Kasumi-1 (cell line): ENCODE results near the gene TRABD2A.

Experiments used
- DNase-seq, 2 experiments: peaks; one replicate each; lab custom pipeline; 2025; lab: John Stamatoyannopoulos, UW

The TRABD2A gene

DNA sequence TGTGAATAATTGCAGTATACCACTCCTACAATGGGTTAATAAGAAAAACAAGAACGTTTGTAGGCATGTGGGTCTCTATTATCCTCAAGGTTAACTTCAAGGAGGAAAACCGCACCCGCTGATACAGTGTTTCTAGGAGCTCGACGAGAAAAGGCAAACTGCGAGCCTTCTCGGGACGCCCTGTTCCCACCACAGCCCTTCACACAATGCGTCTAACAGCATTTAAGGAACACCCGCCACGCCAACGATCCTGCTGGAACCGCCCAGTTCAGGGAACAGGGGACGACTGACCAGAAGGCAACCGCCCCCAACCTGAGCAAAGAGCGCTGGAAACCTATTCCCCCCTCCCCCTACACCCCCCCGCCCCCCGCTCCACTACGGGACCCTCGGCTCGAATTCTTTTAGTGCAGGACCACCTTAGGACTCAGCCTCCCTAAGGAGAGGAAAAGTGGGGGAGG, 23.9 kb upstream of the TRABD2A start:
- DNase-seq, result peak; percentile 34 to 50

GRCh38 chr2:84904151-84904550, 23.3 kb upstream of the TRABD2A start:
- DNase-seq, result no peak

DNA sequence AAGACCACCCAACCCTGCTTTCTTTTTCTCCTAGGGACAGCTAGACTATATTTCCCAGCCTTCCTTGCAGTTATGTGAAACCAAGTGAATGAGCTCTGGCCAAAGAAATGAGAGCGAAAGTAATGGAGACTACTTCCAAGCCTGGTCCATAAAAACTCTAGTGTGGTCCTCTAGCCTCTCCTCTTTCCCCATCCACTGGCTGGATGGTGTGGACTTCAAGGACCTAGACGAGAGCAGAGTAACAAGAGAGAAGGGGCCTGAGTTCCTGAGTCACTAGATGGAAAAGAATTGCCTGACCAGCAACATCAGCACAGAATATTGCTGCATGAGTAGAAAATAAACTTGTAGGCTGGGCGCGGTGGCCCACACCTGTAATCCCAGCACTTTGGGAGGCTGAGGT, 21.6 kb upstream of the TRABD2A start:
- no peak for DNase-seq

GRCh38 chr2:84901593-84902120, 20.8 kb upstream of the TRABD2A start:
- no peak for DNase-seq

DNA sequence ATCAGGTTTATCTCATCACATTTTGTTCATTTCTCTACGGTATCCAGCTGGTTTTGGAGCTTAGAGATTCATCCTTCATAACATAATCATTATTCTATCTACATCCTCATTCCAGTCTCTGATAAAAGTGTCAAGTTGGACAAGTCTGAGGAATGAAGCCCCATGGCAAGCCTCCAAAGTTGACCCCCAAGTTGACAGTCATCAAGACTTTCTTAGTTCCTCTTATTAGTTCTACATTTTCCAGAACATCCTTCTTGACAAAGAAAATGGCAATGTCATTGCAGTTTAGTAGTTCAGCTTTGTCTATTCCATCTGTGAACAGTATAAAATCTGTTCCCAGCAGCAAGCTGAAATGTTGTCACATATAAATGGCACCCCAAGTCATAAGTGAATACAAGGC, 20.1 kb upstream of the TRABD2A start:
- no peak for DNase-seq

DNA sequence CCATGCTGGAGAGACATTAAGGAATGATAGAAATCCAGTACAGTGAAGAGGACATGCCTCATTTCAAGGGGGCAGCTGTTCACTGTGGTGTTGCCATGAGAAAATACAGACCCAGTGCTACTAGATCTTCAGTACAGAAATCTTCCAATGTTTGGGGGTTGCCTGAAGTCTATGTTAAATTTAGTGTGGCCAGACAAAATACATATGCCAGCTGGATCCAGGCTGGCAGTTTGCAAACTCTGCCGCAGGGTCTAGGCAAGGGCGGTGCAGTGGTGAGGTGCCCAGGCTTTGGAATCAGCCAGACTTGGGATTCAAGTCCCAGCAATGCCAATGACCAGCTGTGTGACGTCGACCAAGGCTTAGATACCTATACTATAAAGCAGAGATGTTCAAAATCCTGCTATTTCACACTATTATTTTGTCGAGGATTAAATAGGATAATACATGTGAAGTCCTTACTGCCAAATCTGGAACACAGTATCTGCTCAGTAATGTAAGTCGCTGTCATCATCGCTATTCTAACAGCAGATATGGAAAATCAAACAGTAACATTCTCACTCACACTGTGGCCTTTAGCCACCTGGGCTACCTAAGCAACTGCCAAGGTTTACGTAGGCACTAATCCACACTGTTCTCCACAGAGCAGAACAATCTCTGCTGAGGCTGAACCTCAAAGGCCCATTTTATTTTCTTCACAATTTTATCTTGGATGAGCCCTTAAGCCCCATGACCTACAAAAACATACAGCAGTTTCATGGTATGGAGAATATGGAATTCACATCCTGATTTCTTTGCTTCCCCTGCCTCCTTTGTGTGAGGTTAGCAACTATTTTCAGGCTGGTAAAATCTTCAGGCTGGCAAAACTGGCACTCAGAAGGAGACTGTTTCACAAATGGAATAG, 18.7 kb upstream of the TRABD2A start:
- no peak for DNase-seq

DNA sequence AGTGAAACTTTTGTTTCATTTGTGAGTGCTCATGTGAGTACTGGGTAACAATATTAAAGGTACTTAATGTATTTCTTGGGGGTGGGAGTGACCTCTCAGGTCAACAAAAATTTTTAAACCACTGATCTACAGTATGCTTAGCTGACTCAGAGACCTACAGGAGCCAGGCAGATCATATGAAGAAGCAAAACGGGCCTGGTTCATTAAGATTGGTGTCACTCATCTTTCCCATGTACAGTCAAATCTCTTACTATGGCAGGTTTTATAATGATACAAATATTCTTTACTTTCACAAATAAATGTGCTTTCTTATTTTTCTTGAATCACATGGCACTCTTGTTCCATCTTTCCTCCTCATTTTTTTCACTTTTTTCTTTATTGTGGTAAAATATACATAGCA, 16.9 kb upstream of the TRABD2A start:
- no peak for DNase-seq

DNA sequence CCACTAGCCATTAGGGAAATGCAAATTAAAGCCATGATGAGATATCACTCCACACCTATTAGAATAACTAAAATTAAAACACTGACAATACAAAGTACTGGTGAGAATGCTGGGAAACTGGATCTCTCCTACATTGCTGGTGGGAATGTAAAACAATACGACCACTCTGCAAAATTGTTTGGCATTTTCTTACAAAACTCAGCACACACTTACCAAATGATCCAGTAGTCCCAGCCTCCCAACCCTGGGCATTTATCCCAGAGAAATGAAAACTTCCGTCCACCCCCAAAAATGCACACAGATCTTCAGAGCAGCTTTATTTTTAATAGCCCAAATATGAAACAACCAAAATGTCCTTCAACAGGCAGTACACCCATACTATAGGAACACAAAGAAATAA, 15.7 kb upstream of the TRABD2A start:
- DNase-seq, result no peak

- DNase-seq, result peak; percentile 50 to 52
Observed at GRCh38 chr2:84894758-84895520, 14.1 kb upstream of the TRABD2A start.

DNA sequence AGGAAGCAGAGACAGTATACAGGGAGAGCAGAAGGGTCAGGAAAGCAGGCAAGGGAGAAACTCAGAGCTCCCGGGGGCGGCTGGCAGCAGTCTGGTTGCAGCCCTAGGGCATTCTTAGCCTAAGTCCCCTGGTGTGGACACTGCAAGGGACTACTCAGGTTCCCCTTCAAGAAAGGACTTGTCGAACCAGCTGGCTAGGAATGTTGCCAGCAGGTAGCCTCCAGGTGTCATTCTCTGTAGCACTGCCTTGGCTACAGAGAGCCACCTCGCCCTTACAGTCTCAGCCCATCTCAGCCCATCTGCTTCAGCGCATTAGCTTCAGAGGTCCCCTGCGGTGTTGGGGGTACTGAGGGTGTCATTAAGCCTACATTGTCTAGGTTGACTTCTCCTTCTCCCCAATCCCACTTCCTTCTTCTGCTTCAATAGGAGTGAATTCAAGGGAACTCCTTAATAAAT, 13.3 kb upstream of the TRABD2A start:
- peak in 1 of 2 experiments; percentile 41 for DNase-seq

GRCh38 chr2:84891355-84892010, 10.6 kb upstream of the TRABD2A start:
- DNase-seq, result no peak

GRCh38 chr2:84889332-84889731, 8.4 kb upstream of the TRABD2A start:
- no peak for DNase-seq

DNA sequence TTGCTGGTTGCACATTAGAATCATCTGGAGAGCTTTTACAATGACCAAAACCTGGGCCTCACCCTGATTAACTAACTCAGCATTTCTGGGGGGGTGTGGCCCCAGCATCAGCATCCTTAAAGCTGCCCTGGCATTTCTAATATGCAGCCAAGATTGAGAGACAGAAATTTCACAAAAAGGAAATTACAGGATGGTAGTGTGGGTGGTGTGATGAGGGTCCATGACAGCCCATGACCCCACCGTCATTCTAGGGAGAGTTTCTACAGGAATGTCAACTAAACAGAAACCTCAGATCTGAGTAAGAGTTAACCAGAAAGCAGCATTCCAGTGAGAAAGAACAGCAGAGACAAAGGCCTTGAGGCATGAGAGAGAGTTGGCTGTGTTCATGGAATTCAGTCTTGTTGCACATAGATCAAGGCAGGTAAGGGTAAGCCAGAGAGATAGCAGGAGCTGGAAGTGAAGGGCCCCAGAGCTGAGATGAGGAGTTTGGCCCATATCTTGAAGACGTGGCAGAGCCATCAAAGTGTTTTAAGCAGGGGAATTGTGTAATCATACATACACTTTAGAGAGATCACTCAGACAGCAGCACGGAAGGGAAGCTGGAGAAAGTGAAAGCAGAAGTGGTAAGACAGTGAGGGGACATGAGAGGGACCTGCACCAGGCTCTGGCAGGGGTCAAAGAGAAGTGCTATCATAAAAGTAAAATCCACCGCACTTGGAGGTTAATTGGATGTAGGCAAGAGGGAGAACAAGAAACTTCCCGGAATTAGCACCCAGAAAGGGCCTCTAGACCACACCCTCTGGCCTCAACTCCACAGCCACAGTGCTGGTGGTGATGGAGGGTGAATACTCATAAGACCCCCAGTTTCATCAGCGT, 7.8 kb upstream of the TRABD2A start:
- peak; percentile 95 to 96 for DNase-seq

DNA sequence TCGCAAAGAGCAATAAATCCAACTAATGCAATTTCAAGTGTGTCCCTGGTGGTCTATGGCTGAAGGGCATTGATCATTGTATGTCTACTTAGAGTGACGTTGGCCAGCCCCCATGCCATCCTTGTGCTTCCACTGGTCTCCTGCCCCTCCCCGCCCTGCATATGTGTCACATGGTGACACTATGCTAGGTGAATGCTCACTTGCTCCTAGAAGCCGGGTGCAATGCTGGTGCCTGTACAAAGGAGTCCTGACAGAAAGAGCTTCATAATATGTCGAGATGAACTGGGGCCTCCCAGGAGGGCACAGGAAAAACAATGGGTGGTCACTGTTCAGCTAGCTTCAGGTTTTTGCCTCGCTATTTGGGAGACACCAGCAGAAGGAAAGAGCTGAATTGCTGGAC, 5.9 kb upstream of the TRABD2A start:
- DNase-seq, result no peak

DNA sequence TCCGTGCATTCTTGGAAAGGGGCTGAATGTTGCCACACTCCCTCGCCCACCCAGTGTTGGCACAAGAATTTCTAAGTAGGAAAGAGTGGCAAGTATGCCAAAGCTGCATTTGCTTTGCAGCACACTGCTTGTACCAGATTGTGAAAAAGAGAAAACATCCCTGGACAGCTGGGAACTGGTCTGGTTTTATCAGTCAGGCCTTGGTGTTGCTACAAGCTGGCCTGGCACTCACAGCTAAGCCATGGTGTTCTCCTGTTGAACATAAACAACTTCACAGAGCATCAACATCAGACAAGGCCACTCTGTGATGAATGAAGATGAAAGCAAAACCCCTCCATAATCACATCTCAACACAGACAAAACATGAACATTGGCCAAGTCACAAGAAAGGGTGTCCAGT, 4.2 kb upstream of the TRABD2A start:
- DNase-seq, result no peak

GRCh38 chr2:84884449-84884848, 3.6 kb upstream of the TRABD2A start:
- DNase-seq, result no peak

- no peak for DNase-seq
Observed at GRCh38 chr2:84882775-84883550, 2.1 kb upstream of the TRABD2A start.

GRCh38 chr2:84882414-84882738, 1.5 kb upstream of the TRABD2A start:
- no peak for DNase-seq

DNA sequence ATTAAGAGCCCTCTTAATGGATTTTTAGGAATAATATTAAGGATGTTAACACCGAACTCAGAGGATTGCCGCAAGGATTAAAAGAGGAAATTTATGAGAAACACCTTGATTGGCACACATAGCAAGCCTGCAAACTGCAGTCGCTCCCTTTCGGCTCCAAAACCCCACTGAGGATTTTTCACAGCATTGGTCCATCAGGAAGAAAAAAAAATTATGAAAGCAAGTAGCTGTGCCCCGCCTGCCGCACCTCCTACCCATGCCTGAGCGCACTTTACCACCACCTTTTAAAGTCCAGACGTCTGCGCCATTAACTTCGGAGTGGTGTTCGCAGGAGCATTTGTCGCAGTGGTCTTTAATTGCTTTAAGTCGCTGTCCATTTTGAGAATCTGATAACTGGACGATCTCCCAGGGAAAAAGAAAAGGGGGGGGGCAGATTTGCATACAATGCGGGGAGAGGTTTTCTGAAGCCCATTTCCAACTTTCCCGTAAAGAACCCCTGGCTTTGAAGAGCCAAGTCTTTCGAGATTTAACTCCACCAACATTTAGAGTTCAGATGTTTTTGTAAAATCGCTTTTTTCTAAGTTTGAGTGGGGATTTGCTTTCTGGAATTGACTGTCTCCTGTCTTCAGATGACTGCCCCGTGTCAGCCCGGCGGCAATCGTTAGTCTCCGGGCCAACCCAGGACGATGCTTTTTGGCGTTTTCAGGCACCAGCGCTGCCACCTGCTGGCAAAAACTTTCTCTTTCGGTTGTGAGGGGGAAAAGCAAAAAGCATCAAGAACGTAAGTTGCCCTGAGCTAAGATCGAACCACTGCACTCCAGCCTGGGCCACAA, 913 bp upstream of the TRABD2A start:
- peak; percentile 83 to 85 for DNase-seq

DNA sequence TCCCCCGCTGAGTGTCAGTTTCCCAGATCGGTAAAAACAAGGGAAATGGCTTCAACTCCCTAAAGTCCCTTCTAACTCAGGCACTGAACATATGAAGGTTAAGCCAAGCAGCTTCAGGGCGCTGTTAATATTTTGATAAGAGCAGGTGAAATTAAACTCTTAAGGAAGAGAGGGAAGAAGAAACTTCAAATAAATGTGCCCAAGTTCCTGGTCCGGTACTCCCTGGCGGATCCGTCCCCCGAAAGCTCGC, 564 bp downstream of the TRABD2A start:
- no peak for DNase-seq
